ENCODE data around the gene DSTN.

DNA sequence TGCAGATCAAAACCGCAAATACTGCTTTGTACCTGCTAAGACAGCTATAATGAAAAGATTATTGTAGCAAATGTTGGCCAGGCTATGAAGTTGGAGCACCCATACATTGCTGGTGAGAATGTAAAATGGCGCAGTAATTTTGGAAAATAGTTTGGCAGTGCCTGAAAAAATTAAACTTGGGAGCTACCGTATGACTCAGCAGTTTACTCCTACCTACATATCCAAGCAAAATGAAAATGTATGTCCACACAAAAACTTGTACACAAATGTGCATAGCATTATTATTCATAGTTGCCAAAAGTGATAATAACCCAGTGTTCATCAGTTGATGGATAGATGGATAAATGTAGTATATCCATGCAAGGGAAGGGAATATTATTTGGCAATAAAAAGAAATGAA lies 13.3 kb downstream of the DSTN start:
- TF ChIP-seq, protein P1, sequence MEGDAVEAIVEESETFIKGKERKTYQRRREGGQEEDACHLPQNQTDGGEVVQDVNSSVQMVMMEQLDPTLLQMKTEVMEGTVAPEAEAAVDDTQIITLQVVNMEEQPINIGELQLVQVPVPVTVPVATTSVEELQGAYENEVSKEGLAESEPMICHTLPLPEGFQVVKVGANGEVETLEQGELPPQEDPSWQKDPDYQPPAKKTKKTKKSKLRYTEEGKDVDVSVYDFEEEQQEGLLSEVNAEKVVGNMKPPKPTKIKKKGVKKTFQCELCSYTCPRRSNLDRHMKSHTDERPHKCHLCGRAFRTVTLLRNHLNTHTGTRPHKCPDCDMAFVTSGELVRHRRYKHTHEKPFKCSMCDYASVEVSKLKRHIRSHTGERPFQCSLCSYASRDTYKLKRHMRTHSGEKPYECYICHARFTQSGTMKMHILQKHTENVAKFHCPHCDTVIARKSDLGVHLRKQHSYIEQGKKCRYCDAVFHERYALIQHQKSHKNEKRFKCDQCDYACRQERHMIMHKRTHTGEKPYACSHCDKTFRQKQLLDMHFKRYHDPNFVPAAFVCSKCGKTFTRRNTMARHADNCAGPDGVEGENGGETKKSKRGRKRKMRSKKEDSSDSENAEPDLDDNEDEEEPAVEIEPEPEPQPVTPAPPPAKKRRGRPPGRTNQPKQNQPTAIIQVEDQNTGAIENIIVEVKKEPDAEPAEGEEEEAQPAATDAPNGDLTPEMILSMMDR (IDR thresholded peaks at IDR 0.05; ENCODE audit: low read length), result no peak
- TF ChIP-seq EZH2 (IDR thresholded peaks at IDR 0.05; ENCODE audit: borderline replicate concordance, low read length), result no peak
